Colonic mucosa (tissue), 4 donors: Measurements from ENCODE around the gene NDUFS8. TPM values are rescaled to one million over a fixed set of nuclear protein-coding genes. Genes with fewer than 3 reads are reported as not detected.
"Not testable (repeated sequence)": the region's sequence is repeated elsewhere in the genome, so short reads cannot be mapped to it uniquely, and the experiment has no call there.

Experiments
- DNase-seq: peaks from one replicate; pipeline ENCODE4 v3.0.0-alpha.2; 2020
- H3K27ac ChIP-seq: fragments of 200-600 bp; one replicate; pipeline ENCODE4 v1.8.0; 2021
- H3K27me3 ChIP-seq: fragments of 200-600 bp; one replicate; pipeline ENCODE4 v1.8.0; 2021
- H3K36me3 ChIP-seq: fragments of 200-600 bp; one replicate; pipeline ENCODE4 v1.8.0; 2021
- H3K4me1 ChIP-seq: fragments of 200-600 bp; one replicate; pipeline ENCODE4 v1.8.0; 2021; ENCODE audit warnings: mild to moderate bottlenecking
- H3K4me3 ChIP-seq: fragments of 200-600 bp; one replicate; pipeline ENCODE4 v1.8.0; 2021
- H3K9ac ChIP-seq, 2 donors: one replicate each; pipeline ENCODE4 v1.7.0; 2013; ENCODE audit warnings: control low read depth in 2 of 2, low read depth in 2 of 2, low read length in 2 of 2
- H3K9me3 ChIP-seq: fragments of 200-600 bp; one replicate; pipeline ENCODE4 v1.8.0; 2021
- intact Hi-C: fragments of 100-400 bp; cut with DNase I; formaldehyde crosslinking; loops from one replicate; pipeline ENCODE4 v1.14.1; 2022
- total RNA-seq, 2 donors: library from RNA; stranded (reverse); fragmentation: NEBNext Ultra II Directional in 1 of 2; extraction: Animal tissue kit (Norgen Biotek cat#: 25700) in 1 of 2; gene quantifications; one replicate each; pipeline ENCODE4 v1.2.1, GENCODE V29; 2021
- TF ChIP-seq, protein P1 (sequence below): fragments of 200-600 bp; IDR thresholded peaks from one replicate; pipeline ENCODE4 v1.8.0; 2022; ENCODE audit warnings: antibody characterized with exemption, mild to moderate bottlenecking
- donor health status: healthy.
- donor health status: DM: no; HTN: no; CAD: no.
- donor health status: DM: no; HTN: no; CAD: no.

Gene NDUFS8
- 100 to 1,000 TPM; 149 to 247 TPM for total RNA-seq

- TF ChIP-seq, protein P1, sequence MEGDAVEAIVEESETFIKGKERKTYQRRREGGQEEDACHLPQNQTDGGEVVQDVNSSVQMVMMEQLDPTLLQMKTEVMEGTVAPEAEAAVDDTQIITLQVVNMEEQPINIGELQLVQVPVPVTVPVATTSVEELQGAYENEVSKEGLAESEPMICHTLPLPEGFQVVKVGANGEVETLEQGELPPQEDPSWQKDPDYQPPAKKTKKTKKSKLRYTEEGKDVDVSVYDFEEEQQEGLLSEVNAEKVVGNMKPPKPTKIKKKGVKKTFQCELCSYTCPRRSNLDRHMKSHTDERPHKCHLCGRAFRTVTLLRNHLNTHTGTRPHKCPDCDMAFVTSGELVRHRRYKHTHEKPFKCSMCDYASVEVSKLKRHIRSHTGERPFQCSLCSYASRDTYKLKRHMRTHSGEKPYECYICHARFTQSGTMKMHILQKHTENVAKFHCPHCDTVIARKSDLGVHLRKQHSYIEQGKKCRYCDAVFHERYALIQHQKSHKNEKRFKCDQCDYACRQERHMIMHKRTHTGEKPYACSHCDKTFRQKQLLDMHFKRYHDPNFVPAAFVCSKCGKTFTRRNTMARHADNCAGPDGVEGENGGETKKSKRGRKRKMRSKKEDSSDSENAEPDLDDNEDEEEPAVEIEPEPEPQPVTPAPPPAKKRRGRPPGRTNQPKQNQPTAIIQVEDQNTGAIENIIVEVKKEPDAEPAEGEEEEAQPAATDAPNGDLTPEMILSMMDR = no peak
- Histone ChIP-seq H3K9me3 (no peaks in the 10 kb centered on the region), H3K27ac (peak within 1 kb of the TSS; percentile 75), H3K9ac (peak within 1 kb of the TSS; percentile 83 to 98), H3K4me1 (peaks cover 4% of the 10 kb centered on the region), H3K4me3 (peak within 1 kb of the TSS; percentile 82), H3K27me3 (no peaks in the 10 kb centered on the region), H3K36me3 (no peaks in the 10 kb centered on the region)
- DNase-seq = peak; percentile 98
- intact Hi-C loops = no loop called here
Observed at GRCh38 chr11:68030318-68031143, at the start of gene NDUFS8. Gene NDUFS8 (plus strand): TSS chr11:68030681. CDS start chr11:68032152, 1,471 bp downstream.

DNA sequence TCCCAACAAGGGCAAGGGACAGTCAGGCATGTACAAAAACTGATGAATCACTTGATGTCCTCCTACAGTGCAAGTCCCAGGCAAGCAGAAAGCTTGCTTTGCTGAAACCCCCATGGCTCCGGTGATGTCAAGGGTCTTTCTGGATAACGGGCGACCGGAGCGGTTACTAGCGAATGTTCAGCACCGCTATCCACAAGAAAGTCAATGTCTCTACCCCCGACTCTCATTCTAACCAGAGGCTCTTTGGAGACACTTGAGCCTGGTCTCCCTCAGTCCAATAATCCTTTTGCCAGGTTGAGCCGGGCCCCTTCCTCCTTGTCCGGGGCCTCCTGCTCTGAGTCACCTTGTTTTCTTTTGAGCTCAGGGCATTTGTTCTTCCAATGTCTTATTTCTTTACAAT, 49.3 kb upstream of the NDUFS8 start:
- intact Hi-C loops, DNase-seq, H3K27me3 ChIP-seq, H3K9ac ChIP-seq, H3K27ac ChIP-seq, H3K4me3 ChIP-seq, H3K4me1 ChIP-seq, H3K9me3 ChIP-seq, H3K36me3 ChIP-seq: not testable (repeated sequence)

DNA sequence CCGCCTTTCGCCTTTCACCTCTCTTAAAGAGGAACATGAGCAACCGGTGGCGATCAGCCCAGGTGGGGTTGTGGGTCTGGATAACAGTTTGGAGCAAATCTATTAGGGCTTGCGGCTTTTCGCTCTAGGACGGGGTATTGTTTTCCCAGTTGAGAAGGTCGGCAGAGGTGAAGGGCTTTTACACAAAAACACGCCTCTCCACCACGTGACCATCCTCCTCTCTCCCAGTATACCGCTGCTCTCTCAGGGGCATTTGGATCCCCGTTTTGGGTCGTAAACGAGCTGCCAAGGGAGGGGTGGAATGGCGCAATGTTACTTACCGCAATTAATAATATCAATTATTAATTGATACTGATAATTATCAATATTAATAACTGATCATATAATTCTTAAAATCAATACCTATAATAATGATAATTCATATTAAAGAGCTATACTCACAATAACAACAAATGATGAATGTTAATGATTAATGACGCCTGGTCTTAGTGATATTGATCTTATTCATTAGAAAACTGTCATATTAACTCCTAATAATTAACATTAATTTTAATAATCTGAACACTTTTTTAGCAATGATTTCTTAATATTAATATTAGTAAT, 48.1 kb upstream of the NDUFS8 start:
- intact Hi-C loops, H3K27ac ChIP-seq, H3K27me3 ChIP-seq, H3K36me3 ChIP-seq, H3K9me3 ChIP-seq, H3K9ac ChIP-seq, DNase-seq, H3K4me1 ChIP-seq, H3K4me3 ChIP-seq: not testable (repeated sequence)

GRCh38 chr11:67983951-67984350, 46.5 kb upstream of the NDUFS8 start:
- Histone ChIP-seq H3K27me3 (no peaks in the 10 kb centered on the region), H3K27ac (no peak overlapping the region), H3K4me1 (no peaks in the 10 kb centered on the region), H3K9ac (no peak overlapping the region), H3K4me3 (no peak overlapping the region), H3K36me3 (no peaks in the 10 kb centered on the region), H3K9me3 (no peaks in the 10 kb centered on the region)
- TF ChIP-seq, protein P1 = no peak
- intact Hi-C loops = no loop called here
- no peak for DNase-seq

- H3K4me3 ChIP-seq, H3K36me3 ChIP-seq, H3K27me3 ChIP-seq, DNase-seq, intact Hi-C loops, H3K27ac ChIP-seq, H3K9ac ChIP-seq, H3K4me1 ChIP-seq, H3K9me3 ChIP-seq: not testable (repeated sequence)
Observed at GRCh38 chr11:67985302-67985701, 45.2 kb upstream of the NDUFS8 start.

- H3K9ac ChIP-seq, H3K4me3 ChIP-seq, intact Hi-C loops, H3K36me3 ChIP-seq, H3K27me3 ChIP-seq, H3K27ac ChIP-seq, H3K4me1 ChIP-seq, DNase-seq, H3K9me3 ChIP-seq: not testable (repeated sequence)
Observed at GRCh38 chr11:67990546-67991346, 39.7 kb upstream of the NDUFS8 start.

DNA sequence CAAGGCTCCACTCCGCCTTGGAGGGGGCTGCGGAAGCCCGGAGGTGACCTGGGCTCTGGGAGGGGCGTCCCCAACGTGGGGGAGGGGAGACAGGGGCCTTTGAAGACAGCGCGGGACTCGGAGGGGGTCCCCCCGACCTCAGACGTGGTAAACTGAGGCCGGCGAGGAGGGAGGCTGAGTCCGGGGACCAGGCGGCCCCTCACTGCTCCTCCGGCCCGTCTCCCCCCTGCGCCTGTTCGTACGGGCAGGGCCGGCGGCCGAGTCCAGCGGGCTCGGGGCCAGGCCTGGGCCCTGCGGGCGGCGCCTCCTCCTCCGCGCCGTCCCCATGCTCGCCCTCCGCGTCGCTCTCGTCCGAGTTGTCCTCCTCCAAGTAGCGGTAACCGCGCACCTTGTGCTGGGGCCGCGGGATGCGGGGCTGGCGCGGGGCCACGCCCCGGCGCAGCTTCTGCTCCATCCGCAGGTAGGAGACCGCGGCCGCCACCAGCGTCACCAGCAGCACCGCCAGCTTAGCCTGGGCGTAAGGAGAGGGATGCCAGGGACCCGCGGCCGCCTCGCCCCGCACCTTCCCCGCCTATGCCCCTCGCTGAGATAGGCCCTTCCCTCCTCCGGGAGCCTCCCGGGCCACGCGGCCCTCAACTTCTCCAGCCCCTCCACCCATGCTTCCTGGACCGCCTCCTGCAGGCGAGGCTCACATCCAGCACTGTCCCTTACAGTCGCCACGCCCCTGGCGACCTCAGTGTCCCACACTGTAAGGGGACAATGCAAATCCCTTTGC, 38.9 kb upstream of the NDUFS8 start:
- not testable (repeated sequence) for DNase-seq, H3K27ac ChIP-seq, H3K4me1 ChIP-seq

More for the DNA sequence above, 38.9 kb upstream of the NDUFS8 start:
- intact Hi-C loops, H3K36me3 ChIP-seq, H3K4me3 ChIP-seq, H3K27me3 ChIP-seq, H3K9ac ChIP-seq, H3K9me3 ChIP-seq: not testable (repeated sequence)
